Measurements from ENCODE around the gene IGF1R. TPM values are rescaled to one million over a fixed set of nuclear protein-coding genes. Genes with fewer than 3 reads are reported as not detected.

Gene IGF1R
- total and polyA plus RNA-seq, 2 of the 13 experiments (the other 11 are each of a cell fraction or from before 2014, with no cell fraction given), result 15.9 to 18.4 TPM

- TF ChIP-seq SOX13 (IDR thresholded peaks at IDR 0.05), result no peak
- TF ChIP-seq SOX13 (CRISPR knock-in tag; conservative IDR thresholded peaks at IDR 0.05 in 1 of 2, IDR thresholded peaks at IDR 0.05 in 1 of 2), result no peak
Observed at GRCh38 chr15:98873441-98874218, 225.3 kb downstream of the IGF1R start (continued).

DNA sequence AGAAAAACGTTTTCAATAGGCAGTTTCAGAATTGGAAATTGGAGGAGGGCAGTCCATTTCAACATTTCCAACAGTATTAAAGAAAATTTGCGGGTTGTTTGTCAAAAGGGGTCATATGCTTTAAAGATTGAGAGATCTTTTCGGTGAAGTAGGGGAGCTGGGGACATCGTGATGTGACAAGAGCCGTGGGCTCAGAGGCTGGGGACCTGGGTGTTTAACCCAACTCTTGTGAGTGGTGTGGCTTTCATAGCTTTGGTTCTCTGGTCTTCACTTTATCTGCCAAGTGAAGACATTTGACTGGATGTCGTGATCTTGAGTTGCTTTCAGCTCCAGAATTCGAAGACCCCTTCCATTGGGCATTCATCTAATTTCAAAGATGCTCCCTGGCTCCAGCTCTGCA is 226.0 kb downstream of the IGF1R start:
- no peak for TF ChIP-seq ZMAT3 (CRISPR knock-in tag; conservative IDR thresholded peaks at IDR 0.05)
- TF ChIP-seq ZNF644 (CRISPR knock-in tag; IDR thresholded peaks at IDR 0.05; ENCODE audit: low read depth), result no peak
- no peak for TF ChIP-seq RBM22 (optimal IDR thresholded peaks at IDR 0.05; ENCODE audit: low read length)
- TF ChIP-seq, protein P1, sequence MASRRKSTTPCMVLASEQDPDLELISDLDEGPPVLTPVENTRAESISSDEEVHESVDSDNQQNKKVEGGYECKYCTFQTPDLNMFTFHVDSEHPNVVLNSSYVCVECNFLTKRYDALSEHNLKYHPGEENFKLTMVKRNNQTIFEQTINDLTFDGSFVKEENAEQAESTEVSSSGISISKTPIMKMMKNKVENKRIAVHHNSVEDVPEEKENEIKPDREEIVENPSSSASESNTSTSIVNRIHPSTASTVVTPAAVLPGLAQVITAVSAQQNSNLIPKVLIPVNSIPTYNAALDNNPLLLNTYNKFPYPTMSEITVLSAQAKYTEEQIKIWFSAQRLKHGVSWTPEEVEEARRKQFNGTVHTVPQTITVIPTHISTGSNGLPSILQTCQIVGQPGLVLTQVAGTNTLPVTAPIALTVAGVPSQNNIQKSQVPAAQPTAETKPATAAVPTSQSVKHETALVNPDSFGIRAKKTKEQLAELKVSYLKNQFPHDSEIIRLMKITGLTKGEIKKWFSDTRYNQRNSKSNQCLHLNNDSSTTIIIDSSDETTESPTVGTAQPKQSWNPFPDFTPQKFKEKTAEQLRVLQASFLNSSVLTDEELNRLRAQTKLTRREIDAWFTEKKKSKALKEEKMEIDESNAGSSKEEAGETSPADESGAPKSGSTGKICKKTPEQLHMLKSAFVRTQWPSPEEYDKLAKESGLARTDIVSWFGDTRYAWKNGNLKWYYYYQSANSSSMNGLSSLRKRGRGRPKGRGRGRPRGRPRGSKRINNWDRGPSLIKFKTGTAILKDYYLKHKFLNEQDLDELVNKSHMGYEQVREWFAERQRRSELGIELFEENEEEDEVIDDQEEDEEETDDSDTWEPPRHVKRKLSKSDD (CRISPR knock-in tag; IDR thresholded peaks at IDR 0.05; ENCODE audit: low read depth), result no peak
- TF ChIP-seq BHLHE40 (IDR thresholded peaks at IDR 0.05; ENCODE audit: low read length), result no peak
- TF ChIP-seq SMARCC2 (IDR thresholded peaks at IDR 0.05), result no peak
- no peak for TF ChIP-seq ZNF773 (CRISPR knock-in tag; IDR thresholded peaks at IDR 0.05; ENCODE audit: borderline replicate concordance)
- TF ChIP-seq, protein P2, sequence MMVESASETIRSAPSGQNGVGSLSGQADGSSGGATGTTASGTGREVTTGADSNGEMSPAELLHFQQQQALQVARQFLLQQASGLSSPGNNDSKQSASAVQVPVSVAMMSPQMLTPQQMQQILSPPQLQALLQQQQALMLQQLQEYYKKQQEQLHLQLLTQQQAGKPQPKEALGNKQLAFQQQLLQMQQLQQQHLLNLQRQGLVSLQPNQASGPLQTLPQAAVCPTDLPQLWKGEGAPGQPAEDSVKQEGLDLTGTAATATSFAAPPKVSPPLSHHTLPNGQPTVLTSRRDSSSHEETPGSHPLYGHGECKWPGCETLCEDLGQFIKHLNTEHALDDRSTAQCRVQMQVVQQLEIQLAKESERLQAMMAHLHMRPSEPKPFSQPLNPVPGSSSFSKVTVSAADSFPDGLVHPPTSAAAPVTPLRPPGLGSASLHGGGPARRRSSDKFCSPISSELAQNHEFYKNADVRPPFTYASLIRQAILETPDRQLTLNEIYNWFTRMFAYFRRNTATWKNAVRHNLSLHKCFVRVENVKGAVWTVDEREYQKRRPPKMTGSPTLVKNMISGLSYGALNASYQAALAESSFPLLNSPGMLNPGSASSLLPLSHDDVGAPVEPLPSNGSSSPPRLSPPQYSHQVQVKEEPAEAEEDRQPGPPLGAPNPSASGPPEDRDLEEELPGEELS (CRISPR knock-in tag; IDR thresholded peaks at IDR 0.05), result no peak
- TF ChIP-seq MEIS1 (CRISPR knock-in tag; IDR thresholded peaks at IDR 0.05; ENCODE audit: borderline replicate concordance), result no peak
- ATAC-seq (no peak), DNase-seq (ENCODE audit: low spot score) (no peak), FAIRE-seq (no peak)
- ChIA-PET CTCF (ENCODE audit: low intra/inter-chr PET ratio, low total read pairs) (no interaction called here), POLR2A (no interaction called here)
- Histone ChIP-seq H3K4me3 (replicated peaks in 1 of 3; ENCODE audit: insufficient read depth in 1 of 3, low read depth in 2 of 3, low read length in 3 of 3) (no peak overlapping the region), H3K4me2 (ENCODE audit: low read depth, low read length) (no peak overlapping the region), H3K36me3 (replicated peaks in 1 of 2; ENCODE audit: control insufficient read depth in 1 of 2, insufficient read depth in 2 of 2, low read length in 2 of 2) (no peaks in the 10 kb centered on the region; a peak in 1 of 5 replicates), H2AFZ (ENCODE audit: low read length) (no peak overlapping the region), H3K79me2 (ENCODE audit: insufficient read depth, low read length) (peaks cover 29% of the 10 kb centered on the region), H3K4me1 (ENCODE audit: insufficient read depth, low read length) (peaks cover 39% of the 10 kb centered on the region), H3K9me3 (ENCODE audit: low read length) (no peaks in the 10 kb centered on the region), H3K27ac (ENCODE audit: extremely low read length, insufficient read depth, low read length) (no peak overlapping the region), H4K20me1 (ENCODE audit: insufficient read depth, low read length) (peaks cover 62% of the 10 kb centered on the region), H3K9ac (ENCODE audit: insufficient read depth, low read depth, low read length) (no peak overlapping the region), H3K27me3 (ENCODE audit: control insufficient read depth in 1 of 2, insufficient read depth in 2 of 2, low read length in 2 of 2) (no peaks in the 10 kb centered on the region)
- in situ Hi-C loops (cut with HindIII; ENCODE audit: extremely low pct_ligation_motif_present, low pct_unique_long_range_greater_than_20kb) (no loop called here), intact Hi-C loops (cut with micrococcal nuclease; ENCODE audit: unreplicated experiment) (no loop called here)
- WGBS (ENCODE audit: low lambda C conversion rate), result 88% methylated on average over 7 of the region's 7 CpGs
- no TSS peak for BruUV-seq (replicated peaks)
